ENCODE measurements around the gene SIRPB1.
"Not testable (repeated sequence)": the region's sequence is repeated elsewhere in the genome, so short reads cannot be mapped to it uniquely, and the experiment has no call there.

Gene SIRPB1

DNA sequence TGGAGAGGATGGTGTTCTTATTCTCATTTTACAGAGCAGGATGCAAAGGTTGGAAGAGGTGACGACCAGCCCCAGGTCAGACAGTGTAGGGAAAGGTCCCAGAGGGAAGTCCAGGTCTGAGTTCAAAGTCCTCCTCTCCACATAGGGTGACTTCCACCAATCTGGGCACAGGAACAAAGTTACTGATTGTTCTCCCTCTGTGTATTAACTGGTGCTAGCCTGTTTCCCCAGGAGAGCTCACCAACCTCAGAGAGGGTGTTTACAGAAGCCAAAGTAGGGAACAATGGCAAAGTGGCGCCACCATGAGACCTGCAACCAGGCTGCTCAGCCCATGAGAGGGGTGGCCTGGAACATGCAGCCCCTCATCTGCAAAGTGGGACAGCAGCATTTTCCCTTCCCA is 16.8 kb upstream of the SIRPB1 start:
- DNase-seq: no peak

DNA sequence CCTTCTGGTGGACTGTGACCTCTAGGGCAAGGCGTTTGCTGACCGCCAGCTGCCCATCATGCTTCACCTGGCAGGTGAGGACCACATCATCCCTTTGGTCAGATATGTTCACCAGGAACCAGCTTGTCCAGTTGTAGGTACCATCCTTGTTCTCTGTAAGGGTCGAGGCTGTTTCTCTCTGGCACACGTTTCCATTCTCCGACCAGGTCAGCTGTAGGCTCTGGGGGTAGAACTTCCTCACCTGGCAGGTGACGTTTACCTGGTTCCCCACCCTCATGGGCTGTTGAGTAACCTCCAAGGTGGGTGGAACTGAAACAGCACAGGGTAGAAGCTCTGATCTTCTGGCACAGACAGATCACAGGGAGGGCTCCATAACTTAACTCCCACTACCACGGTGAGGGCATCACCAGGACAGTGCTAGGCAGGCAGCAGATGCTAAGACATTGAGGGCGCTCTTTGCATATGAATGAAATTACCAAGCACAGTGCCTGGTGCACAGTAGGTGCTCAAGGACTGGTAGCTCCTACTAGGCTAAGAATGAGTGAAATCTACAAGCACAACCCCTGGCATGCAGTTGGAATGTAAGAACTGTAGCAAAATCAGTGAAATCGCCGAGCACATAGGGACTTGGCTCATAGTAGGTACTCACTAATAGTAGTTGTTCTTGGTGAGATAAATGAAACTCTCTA is 15.6 kb upstream of the SIRPB1 start:
- no peak for DNase-seq

DNA sequence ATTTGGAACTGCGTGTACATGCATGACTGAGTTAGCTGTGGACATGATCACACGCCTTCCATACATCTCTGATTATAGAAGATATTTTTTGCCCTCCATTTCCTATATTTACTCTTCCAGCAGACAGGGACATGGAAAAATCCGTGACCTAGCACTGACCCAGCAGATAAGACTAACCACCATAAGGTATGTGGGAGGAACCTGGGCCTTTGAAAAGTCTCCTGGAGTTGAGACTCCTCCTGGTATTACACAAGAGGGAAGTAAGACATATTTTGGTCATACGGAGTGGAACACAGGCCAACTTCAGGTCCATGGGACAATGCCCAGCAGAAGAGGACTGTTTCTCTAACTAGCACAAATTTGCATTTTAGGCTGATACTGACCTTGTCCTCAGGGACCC is 13.7 kb upstream of the SIRPB1 start:
- DNase-seq: no peak

GRCh38 chr20:1632178-1632577 is 12.4 kb upstream of the SIRPB1 start:
- no peak for DNase-seq

DNA sequence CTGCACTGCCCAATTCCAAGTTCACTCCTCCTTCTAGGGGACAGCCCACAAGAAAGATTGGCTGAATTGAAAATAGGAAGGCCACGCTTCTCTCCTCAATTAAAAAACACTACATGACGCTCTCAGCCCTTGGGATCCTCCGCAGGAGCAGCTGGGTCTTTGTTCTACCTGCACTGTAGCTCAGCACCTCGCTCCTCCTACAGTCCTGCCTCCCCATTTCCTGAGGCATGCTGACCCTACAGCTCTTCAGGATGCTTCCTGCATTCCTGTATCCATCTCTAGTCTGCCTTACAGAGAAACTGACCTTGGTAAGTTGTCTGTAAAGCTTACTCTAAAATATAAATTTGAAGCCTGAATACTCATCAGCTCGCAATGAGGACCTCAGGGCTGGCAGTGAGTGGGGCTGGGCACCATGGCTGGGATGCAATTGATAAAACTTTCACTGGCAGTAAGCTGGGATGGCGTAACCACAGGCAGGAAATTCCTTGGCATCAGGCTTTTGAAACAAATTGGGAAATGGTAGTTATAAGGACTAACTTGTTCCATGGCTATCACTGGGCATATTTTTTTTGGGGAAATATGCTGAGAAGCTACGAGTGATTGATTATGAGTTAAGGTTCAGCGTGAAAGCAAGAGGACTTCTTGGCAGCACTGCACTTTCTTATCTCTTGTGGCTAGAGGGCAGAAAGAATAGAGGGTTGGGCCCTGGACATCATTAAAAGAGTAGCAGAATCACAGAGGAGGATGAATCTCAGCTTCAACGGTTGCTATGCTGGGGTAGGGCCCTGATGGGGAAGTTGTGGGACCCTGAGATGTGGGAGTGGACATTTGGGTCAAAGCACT is 11.7 kb upstream of the SIRPB1 start:
- no peak for DNase-seq

GRCh38 chr20:1630186-1630585 is 10.4 kb upstream of the SIRPB1 start:
- no peak for DNase-seq

- no peak for DNase-seq
Measured at GRCh38 chr20:1629321-1629720, 9.5 kb upstream of the SIRPB1 start.

GRCh38 chr20:1628621-1629020 is 8.8 kb upstream of the SIRPB1 start:
- DNase-seq: no peak

- no peak for DNase-seq
Measured at GRCh38 chr20:1627200-1627550, 7.4 kb upstream of the SIRPB1 start.

DNA sequence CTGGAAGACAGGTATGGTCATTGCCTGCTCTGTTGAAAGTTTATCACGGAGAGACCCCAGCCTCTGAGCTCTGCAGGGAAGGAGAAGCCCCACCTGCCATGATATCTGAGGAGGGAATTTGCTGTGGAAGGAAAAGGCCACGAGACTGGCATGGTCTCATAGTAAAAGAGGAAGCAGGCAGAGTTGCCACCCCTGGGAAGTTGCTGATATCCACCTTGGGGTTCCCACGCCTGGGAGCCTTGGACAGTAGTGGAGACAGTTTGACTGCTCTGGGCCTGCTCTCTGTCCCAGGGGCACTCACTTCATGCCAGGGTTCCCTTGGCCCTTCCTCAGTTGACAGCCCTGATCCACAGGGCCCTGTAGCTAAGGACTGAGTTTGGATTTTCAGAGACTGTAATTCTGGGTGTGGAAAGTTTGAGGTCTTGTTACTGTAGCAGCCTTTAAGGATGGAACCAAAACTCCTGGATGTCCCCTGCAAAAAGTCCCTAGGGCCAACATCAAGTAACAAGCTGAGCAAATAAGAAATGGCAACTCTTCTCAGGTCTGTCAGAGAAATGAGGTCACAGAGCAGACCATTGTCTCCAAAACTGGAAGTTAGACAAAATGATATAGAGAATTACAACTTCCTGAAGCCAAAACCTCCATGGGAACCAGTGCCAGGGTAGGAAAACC is 6.9 kb upstream of the SIRPB1 start:
- no peak for DNase-seq

- DNase-seq: no peak
Measured at GRCh38 chr20:1625083-1625690, 5.4 kb upstream of the SIRPB1 start.

GRCh38 chr20:1623501-1624205 is 3.8 kb upstream of the SIRPB1 start:
- no peak for DNase-seq

DNA sequence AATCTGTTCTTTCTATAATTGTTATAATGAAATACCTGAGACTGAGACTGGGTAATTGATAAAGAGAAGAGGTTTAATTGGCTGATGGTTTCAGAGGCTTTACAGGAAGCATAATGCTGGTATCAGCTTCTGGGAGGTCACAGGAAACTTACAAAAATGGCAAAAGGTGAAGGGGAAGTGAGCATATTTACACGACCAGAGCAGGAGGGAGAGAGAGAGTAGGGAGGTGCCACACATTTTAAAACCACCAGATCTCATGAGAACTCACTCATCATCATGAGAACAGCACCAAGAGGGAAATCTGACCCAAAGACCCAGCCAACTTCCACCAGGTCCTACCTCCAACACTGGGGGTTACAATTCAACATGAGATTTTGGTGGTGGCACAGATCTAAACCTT is 2.6 kb upstream of the SIRPB1 start:
- no peak for DNase-seq

DNA sequence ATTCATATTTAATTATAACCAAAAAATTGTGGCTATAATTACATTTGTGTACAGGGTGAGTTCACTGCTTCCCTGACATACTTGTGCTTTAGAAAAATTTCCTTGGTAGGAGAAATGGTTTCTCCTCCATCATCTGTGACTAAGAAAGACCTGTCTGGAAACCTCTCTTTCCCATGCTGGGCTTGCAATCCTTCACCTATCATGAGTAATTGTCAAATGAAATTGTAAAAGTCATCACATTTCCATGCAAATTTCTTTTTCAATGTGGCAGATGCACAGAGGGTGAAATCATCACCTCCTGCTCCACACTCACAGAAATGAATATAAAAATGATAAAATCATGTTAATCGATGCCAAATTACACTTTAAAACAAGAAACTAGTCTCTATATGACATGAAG is 1.5 kb upstream of the SIRPB1 start:
- no peak for DNase-seq

DNA sequence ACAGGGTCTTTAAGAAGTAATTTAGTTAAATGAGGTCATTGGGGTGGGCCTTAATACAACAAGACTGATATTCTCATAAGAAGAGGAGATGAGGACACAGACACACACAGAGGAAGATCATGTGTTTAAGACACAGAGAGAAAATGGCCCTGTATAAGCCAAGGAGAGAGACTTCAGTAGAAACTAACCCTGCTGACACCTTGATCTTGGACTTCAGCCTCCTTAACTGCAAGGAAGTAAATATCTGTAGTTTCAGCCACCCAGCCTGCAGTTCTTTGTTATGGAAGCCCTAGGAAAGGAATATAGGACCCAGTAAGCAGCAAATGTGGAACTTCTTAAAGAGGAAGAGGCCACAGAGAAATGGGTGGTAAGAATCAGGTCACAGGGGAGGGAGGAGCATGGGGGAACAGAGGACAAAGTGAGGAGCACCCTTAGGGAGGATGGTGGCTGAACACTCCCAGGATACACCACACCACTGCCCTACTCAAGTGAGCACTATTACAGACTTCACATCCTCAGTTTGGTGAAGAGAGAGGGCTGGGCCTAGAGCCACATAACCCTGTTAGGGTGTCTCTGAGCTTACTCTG is 762 bp downstream of the SIRPB1 start:
- no peak for DNase-seq

DNA sequence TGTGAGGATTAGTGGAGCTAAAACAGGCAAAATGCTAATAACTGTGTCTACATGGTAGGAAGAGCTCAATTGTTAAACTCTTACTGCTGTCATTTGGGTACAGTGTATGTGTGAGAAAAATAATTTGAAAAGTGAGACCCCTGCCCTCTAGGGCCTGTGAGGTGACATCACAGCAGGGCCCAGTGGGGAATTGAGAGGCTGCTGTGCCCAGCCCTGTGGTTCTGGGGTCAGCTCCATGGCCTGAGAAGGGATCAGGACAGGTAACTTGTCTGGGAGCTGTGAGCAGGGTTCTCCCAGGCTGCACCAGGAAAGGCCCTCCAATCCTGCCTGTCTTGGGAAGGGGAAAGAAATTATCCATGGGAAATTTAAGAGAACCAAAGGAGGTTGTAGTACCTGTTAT is 1.3 kb downstream of the SIRPB1 start:
- DNase-seq: no peak

GRCh38 chr20:1616858-1617434 is 2.9 kb downstream of the SIRPB1 start:
- DNase-seq: no peak

GRCh38 chr20:1610404-1610803 is 9.4 kb downstream of the SIRPB1 start:
- DNase-seq: not testable (repeated sequence)

DNA sequence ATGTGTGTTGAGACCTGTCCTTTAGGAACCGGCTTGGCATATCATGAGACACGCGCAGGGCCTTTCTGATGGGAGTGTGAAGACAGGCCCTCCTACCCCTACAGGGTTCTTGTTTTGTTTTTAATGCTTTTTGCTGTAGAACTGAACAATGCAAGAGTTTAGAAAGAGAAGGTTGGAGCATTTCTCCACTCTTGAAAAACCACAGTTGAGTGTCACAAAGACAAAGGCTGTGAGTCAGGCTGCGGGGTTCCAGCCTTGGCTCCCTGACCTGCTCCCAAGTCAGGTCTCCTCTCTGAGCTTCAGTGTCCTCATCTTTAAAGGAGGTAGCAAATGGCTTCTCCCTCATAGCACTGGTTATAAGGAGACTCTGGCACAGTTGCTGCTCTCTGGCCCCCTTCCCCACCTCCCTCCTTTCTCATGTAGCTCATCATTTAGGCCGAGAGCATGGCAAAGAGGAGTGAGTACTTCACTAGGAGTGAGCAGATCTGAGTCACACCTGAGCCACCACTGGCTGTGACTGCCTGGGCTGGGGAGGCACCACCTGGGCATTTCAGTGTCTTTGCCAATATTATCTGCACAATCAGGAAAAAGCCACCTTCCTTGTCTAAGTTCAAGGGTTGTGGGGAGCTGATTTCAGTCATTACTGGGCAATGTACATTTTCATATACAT is 11.0 kb downstream of the SIRPB1 start:
- not testable (repeated sequence) for DNase-seq

GRCh38 chr20:1600736-1601135 is 19.1 kb downstream of the SIRPB1 start:
- DNase-seq: no peak

DNA sequence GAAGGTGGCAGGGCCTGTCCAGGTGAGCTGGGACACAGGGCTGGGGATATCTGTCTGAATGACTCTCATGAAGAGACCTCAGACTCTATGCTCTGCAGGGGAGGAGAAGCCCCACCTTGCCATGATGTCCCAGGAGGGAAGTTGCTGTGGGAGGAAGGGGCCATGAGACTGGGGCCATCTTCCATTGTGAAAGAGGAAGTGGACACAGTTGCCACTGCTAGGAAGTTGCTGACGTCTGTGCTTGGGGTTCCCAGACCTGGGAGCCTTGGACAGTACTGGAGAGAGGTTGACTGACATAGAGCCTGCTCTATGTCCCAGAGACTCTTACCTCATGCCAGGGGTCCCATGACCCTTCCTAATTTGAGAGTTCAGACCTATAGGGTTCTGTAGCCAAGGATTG is 24.5 kb downstream of the SIRPB1 start:
- DNase-seq: no peak

Measured in activated naive CD4-positive, alpha-beta T cell (primary cell).